Heart left ventricle (tissue), 13 donors: Measurements from ENCODE around the gene WDR70.

ENCODE experiments used
- CTCF ChIP-seq, 12 donors: fragments of 200-600 bp; sonication (generic) in 4 of 12; IDR thresholded peaks; one replicate each; pipeline versions ENCODE4 v1.5.0 to v1.8.0; 2018 to 2022; ENCODE audit warnings: antibody characterized with exemption in 12 of 12, mild to moderate bottlenecking in 5 of 12
- POLR2A ChIP-seq, 2 donors: fragments of 450-650 bp; IDR thresholded peaks; one replicate each; pipeline ENCODE4 v1.6.1; 2017; ENCODE audit warnings: antibody characterized with exemption in 2 of 2, mild to moderate bottlenecking in 2 of 2, moderate library complexity in 2 of 2
- donor health status: ischemic (EF 13 %, LVEDD 7.1; RV severe dilation, severe dysfunction).
- donor health status: DM: no; HTN: yes; CAD: no.
- donor health status: DM: no; HTN: no; CAD: no.
- donor health status: ischemic (EF 25% LVEDD 6.9; RV normal size, moderate dysfunction).
- donor health status: ischemic (EF 25% LVEDD 5.7; RV mildly dilated, moderate dysfunction).
- donor health status: ischemic (EF 35%, LVEDD 5.7; RV mildly dilated, moderate dysfunction).
- donor health status: nonischemic (EF 11% LVEDD 7.7; RV severe dilation, severe dysfunction).
- donor health status: DM: yes; HTN: yes; CAD: no.
- donor health status: PGD.
- donor health status: ischemic (EF 29% LVEDD 5.4; RV normal size, mild dysfunction).
- donor health status: nonischemic (EF 23%, LVEDD 6.1; RV moderate dilation, normal function).

GRCh38 chr5:37598733-37599132 is 219.6 kb downstream of the WDR70 start:
- no peak for TF ChIP-seq POLR2A (IDR thresholded peaks at IDR 0.05)
- TF ChIP-seq CTCF (IDR thresholded peaks at IDR 0.05): no peak
